HUDEP-2 (cell line): ENCODE measurements around the gene ATP2B2.

Source experiments
- DNase-seq, 76 experiments: peaks; one replicate each; lab custom pipeline; 2025; ENCODE audit not compliant: unreplicated experiment in 76 of 76; lab: John Stamatoyannopoulos, UW

Gene ATP2B2

GRCh38 chr3:10373686-10374261 lies 131.6 kb downstream of the ATP2B2 start:
- no peak for DNase-seq

- no peak for DNase-seq
Observed at GRCh38 chr3:10371789-10372188, 133.6 kb downstream of the ATP2B2 start.

- peak in 1 of 76 experiments; percentile 14 for DNase-seq
Observed at GRCh38 chr3:10371167-10371566, 134.2 kb downstream of the ATP2B2 start.

- DNase-seq, result peak in 36 of 76 experiments; percentile 1 to 68 (median 22)
Observed at GRCh38 chr3:10370429-10370828, 135.0 kb downstream of the ATP2B2 start.

GRCh38 chr3:10368512-10368911 lies 136.9 kb downstream of the ATP2B2 start:
- no peak for DNase-seq

GRCh38 chr3:10367506-10367905 lies 137.9 kb downstream of the ATP2B2 start:
- peak in 11 of 76 experiments; percentile 6 to 30 (median 15) for DNase-seq

- DNase-seq, result peak in 26 of 76 experiments; percentile 2 to 52 (median 20)
Observed at GRCh38 chr3:10366651-10367101, 138.7 kb downstream of the ATP2B2 start.

- no peak for DNase-seq
Observed at GRCh38 chr3:10365791-10366190, 139.6 kb downstream of the ATP2B2 start.

GRCh38 chr3:10365316-10365715 lies 140.1 kb downstream of the ATP2B2 start:
- DNase-seq, result no peak

- peak in 30 of 76 experiments; percentile 6 to 64 (median 28) for DNase-seq
Observed at GRCh38 chr3:10364806-10365205, 140.6 kb downstream of the ATP2B2 start.

GRCh38 chr3:10363935-10364334 lies 141.5 kb downstream of the ATP2B2 start:
- DNase-seq, result no peak

- no peak for DNase-seq
Observed at GRCh38 chr3:10361375-10361774, 144.0 kb downstream of the ATP2B2 start.

- DNase-seq, result no peak
Observed at GRCh38 chr3:10360478-10360877, 144.9 kb downstream of the ATP2B2 start.

GRCh38 chr3:10359761-10360161 lies 145.6 kb downstream of the ATP2B2 start:
- DNase-seq, result no peak

GRCh38 chr3:10358309-10358980 lies 146.9 kb downstream of the ATP2B2 start:
- no peak for DNase-seq

- no peak for DNase-seq
Observed at GRCh38 chr3:10357592-10358308, 147.6 kb downstream of the ATP2B2 start.

GRCh38 chr3:10357095-10357494 lies 148.3 kb downstream of the ATP2B2 start:
- DNase-seq, result no peak

GRCh38 chr3:10356461-10356981 lies 148.9 kb downstream of the ATP2B2 start:
- DNase-seq, result no peak

GRCh38 chr3:10354361-10355015 lies 150.9 kb downstream of the ATP2B2 start:
- no peak for DNase-seq

- DNase-seq, result no peak
Observed at GRCh38 chr3:10353661-10354360, 151.6 kb downstream of the ATP2B2 start.
